AG08396 (cell line): Measurements from ENCODE around the gene TMEM131L.
"Not testable (repeated sequence)": the region's sequence is repeated elsewhere in the genome, so short reads cannot be mapped to it uniquely, and the experiment has no call there.

Source experiments
- DNase-seq: peaks from one replicate; pipeline ENCODE4 v3.0.0; 2012; ENCODE audit warnings: low spot score, mixed read lengths

TMEM131L gene

DNA sequence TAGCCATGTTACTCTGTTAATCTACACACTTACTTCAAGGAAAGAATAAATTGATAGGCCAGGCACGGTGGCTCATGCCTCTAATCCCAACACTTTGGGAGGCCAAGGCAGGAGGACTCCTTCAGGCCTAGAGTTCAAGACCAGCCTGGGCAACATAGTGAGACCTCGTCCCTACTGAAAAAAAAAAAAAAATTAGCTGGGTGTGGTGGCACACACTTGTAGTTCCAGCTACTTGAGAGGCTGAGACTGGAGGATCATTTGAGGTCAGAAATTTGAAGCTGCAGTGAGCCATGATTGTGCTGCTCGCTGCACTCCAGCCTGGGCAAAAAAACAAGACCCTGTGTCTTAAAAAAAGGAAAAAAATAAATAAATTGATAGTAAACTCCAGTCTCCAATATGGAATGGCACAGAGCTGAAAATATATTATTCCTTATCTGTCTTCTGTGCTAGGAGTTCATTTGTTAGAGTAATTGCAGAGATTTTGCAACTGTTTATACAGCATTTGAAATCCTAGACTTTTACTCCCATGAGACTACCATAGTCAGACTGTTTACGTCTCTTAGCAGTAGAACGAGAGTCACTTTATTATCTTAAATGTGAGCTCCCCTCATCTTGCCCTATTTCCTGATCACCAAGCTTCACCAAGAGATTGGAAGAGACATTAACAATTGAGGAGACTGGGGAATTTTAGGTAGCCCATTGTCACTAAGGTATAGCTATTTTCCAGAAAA, 18.8 kb upstream of the TMEM131L start:
- peak; percentile 33 for DNase-seq

DNA sequence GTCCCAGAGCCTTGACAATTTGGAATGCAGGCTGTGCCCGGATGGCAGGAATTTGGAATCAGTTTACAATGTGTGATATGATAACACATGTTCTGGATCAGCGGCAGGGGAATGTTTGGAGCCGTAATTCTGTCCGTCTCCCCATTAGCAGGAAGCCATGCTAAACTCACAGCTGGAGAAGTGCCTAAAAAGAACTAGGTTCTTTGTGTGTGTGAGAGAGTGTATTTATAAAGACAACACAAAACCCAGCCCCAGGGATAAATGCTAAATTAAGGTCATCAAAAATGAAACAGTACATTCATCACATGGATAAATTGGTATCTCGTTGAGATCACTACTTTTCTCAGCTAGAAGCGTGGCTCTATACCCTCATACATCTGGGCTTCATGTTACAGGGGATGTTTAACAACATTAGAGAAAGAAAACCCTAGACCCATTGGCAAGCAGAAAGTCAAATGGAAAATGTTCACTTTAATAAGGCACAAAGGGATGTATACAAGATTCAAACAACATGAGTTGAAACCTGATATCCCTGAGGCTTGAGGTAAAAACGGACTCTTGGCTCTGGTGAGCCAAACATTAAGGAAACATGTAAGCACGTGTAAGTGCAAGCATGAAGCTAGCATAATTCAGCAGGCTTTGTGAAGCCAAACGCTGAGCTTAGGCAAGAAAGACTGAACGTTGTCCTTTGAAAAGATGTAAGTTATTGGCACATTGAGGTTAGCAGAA, 18.0 kb upstream of the TMEM131L start:
- DNase-seq: peak; percentile 23

DNA sequence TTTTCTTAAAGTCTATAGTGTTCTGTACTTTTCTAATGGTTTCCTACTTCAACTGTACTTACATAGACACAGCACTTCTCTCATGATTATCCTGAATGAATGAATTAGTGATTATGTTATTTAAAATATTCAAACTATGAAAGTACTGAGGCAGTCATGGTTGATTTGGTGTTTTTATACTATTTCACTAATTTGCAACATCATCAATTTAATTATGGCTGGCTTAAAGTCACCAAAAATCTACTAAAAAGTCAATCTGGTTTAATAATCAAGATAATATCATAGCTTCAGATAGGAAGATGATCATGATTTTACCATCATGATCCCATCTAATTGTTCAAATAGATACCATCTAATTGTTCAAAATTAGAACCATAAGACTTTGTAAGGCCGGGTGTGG, 16.8 kb upstream of the TMEM131L start:
- DNase-seq: no peak

DNA sequence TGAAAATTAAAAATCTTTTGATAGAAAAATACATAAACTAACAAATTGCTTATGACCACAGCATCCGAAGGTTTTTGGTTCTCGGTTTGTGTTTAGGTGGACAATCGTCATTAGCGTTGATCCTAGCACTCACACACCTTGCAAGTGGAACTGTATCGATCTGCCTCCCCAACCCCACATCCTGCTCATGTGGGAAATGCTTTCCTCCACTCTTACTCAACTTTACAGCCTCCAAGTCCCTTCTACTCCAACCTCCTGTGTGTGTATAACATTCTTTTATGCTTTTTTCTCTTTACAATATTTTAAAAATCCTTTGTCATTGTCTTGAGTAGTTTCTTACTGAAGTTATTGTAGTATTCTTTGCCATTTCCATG, 15.6 kb upstream of the TMEM131L start:
- DNase-seq: no peak

- not testable (repeated sequence) for DNase-seq
Observed at GRCh38 chr4:153451145-153451544, 15.0 kb upstream of the TMEM131L start.

DNA sequence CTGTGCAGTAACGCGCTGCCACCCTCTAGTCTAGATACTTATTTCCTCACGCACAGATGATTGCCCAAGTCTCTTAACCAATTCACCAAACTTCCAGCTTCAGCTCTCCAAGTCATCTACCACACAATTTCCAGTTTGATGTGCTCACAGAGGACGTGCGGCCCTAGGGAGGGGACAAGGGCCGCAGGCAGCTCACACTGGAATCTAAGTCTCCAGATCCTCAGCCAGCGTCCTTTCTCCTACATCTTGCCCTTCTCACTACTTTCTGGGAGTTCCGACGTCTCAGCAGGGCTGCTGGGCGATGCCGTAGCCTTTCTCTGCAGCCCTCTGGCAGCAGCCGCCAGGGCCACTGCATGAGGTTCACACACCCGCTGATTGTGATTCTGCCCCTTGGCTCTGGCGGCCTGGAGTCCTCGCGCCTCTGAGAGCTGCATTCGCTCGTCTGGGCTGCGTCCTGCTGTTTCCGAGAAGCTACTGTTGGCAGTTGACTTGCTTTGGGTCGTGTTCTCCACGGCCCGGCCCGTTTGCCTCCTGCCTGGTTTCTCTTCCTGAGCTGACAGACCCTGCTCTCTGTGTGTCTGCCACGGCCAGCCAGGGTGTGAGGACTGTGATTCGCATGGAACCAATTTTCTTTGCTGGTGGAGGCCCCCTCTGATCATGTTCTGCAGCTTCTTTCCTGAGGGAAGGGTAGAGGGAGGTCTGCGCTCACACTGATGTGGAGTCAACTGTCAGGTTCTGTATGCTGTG, 14.1 kb upstream of the TMEM131L start:
- DNase-seq: no peak

DNA sequence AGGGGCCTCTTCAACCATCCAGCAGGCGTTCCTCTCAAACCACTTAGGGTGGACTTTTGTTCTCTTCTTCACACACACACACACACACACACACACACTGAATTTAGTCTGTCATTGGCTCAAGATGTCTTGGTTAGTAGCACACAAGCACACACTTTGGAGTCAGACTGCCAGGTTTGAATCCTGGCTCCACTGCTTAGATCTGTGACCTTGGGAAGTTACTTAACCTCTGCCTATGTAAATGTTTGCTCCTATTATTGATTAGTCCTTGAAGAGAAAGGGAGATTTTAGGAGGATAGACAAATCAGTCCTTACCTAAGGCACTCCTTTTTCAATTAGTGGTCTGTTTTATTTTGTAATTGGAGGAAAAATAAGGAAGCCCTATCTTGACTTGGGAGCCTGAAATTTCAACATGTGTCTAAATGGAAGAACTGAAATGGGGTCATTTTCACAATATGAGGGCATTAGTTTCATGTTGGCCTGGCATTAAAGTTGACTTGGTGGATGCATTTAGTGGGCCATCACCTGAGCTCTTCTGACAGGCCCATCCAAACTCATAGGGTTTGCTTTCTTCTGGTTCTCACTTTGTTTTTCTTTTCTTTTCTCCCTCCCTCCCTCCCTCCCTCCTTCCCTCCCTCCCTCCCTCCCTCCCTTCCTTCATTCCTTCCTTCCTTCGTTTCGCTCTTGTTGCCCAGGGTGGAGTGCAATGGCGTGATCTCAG, 13.3 kb upstream of the TMEM131L start:
- no peak for DNase-seq

GRCh38 chr4:153453402-153453801, 12.8 kb upstream of the TMEM131L start:
- no peak for DNase-seq

DNA sequence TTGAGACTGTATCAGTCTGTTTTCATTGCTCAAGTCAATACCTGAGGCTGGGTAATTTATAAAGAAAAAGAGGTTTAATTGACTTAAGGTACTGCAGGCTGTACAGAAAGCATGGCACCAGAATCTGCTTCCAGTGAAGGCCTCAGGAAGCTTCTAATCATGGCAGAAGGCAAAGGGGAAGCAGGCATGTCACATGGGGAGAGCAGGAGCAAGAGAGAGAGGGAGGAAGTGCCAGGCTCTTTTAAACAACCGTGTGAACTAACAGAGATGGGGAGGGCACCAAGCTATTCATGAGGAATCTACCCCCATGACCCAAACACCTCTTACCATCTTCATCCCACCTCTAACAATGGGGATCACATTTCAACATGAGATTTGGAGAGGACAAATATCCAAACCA, 7.2 kb upstream of the TMEM131L start:
- DNase-seq: no peak

GRCh38 chr4:153461549-153461948, 4.6 kb upstream of the TMEM131L start:
- DNase-seq: not testable (repeated sequence)

DNA sequence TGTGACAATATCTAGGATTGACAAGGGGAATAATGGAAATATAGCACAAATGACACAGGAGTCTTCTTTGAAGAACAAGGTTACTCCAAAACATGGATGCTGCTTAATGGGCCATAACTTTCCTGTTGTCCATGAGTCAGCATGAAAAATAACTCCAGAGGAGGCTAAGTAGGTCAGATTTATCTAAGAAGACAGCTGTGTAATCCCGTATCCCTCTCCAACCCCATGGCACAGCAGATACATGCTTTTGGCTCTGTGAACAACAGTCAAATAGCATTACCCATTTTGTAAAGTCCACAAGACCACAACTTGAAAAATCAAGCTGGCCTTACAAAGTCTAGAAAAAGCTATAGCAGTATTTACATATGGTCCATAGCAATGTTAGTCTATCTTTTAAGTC, 2.1 kb upstream of the TMEM131L start:
- DNase-seq: peak; percentile 20

DNA sequence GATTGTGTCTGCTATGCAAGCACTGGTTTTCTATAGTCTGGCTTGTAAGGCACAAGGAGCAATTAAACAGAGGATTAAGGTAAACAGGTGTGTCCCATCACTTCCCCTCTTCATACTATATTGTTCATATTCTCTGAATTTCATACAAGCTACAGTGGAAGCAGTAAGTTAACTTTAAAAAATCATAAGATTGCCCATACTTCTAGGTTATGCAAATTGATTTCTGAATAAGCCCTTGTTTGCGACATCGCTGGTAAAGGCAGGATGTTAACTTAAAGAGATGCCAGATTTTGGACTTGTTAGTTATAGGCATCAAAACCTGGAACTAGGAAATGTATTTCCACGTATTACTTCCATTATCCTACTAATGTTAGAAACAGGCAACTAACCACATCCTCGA, 1.0 kb upstream of the TMEM131L start:
- no peak for DNase-seq

DNA sequence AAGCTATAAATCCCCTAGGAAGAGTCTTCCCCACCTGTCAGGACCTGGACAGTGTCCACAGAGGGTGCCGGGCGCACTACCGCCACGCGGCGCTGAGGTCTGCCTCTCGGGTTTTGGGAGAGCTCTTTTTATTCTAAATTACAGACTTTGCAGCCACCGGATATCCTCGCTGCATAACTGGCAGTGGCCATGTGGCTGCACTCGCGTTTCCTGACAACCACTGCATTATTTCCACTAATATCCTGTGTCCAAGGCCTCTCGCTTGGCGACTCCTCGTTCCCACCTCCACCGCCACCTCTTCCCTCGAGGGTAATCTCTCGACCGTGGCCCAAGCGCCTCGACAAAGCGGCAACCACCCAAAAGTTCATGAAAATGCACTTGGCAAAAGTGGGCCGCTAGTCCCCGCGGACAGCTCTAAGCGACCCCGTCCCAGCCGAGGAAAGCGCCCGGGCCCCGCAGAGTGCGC, 512 bp upstream of the TMEM131L start:
- DNase-seq: peak; percentile 82

- no peak for DNase-seq
Observed at GRCh38 chr4:153466949-153467896, 1.1 kb downstream of the TMEM131L start.

- no peak for DNase-seq
Observed at GRCh38 chr4:153467897-153468262, 1.7 kb downstream of the TMEM131L start.

DNA sequence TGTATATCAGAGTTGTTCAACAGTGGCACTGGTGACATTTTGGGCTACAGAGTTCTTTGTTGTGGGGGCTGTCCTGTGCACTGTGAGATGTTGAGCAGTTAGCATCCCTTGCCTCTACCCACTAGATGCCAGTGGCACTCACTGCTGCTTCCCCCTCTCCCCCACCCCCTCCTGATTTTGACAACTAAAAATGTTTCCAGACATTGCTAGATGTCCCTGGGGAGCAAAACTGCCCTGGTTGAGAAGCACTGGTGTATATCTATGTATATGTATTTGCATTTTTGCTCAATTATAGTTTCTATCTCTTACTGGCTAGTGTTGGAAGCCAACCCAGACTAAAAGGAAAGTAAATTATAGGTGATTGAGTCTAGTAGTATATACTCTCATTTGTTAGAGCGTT, 2.4 kb downstream of the TMEM131L start:
- DNase-seq: no peak

DNA sequence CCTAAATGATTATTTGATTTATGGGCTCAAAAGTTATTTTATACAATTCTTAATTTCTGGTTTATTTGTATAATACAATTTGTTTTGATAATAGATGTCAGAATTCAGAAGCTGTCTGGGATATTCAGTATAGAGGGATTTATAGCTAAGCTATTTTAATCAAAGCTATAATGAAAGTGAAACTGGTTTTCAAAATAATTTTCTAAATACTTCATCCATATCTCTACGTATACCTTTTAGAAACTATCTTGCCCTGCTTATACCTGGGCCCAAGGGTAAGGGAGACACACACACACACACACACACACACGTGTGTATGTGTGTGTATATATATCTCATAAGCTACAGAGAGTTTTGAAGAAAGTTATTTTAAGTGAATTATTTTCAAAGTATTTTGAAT, 2.9 kb downstream of the TMEM131L start:
- no peak for DNase-seq

- DNase-seq: not testable (repeated sequence)
Observed at GRCh38 chr4:153471071-153471697, 5.0 kb downstream of the TMEM131L start.

GRCh38 chr4:153471698-153472093, 5.5 kb downstream of the TMEM131L start:
- no peak for DNase-seq
